Measurements from ENCODE around the gene ERBB2.
"Not testable (repeated sequence)": the region's sequence is repeated elsewhere in the genome, so short reads cannot be mapped to it uniquely, and the experiment has no call there.

ERBB2 gene

DNA sequence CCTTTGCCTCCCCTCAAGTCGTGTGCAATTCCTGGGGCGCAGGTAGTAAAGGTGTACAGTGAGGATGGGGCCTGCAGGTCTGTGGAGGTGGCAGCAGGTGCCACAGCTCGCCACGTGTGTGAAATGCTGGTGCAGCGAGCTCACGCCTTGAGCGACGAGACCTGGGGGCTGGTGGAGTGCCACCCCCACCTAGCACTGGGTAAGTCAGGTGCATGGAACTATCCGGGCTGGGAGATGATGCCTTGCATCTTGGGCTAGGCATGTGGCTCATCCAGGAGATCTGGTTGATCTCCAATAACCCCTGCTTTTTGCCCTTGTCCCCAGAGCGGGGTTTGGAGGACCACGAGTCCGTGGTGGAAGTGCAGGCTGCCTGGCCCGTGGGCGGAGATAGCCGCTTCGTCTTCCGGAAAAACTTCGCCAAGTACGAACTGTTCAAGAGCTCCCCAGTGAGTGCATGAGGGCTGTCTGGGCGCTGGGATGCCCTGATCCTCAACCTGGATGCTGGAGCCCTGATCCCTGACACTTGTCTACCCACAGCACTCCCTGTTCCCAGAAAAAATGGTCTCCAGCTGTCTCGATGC lies 43.1 kb downstream of the ERBB2 start:
- in situ Hi-C loops (cut with MboI; ENCODE audit: low sequenced_read_pairs), result no loop called here

DNA sequence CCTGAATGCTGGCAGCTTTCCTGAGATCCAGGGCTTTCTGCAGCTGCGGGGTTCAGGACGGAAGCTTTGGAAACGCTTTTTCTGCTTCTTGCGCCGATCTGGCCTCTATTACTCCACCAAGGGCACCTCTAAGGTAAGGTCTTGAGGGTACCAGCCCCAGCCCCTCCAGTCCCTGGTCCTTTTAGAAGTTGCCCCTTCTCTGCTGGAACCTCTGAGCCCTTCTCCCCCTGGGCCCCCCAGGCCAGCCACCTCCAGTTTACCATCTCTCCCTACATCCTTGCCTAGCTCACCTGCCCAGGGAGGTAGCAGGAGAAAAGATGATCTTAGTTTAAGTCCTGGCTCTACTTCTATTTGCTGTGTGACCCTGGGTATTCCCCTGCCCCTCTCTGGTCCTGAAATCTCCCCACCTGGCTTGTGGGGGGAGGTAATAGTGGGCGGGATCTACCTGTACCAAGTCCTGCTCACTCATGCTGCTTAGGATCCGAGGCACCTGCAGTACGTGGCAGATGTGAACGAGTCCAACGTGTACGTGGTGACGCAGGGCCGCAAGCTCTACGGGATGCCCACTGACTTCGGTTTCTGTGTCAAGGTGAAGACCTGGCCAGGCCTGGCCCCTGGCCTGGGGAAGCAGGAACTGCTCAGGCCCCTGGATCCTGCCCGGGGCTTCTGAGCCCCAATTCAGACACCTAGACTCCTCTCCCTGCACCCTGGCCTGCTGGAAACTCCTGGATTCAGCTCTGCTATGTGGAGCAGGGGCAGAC lies 44.4 kb downstream of the ERBB2 start:
- in situ Hi-C loops (cut with MboI; ENCODE audit: low sequenced_read_pairs), result no loop called here

DNA sequence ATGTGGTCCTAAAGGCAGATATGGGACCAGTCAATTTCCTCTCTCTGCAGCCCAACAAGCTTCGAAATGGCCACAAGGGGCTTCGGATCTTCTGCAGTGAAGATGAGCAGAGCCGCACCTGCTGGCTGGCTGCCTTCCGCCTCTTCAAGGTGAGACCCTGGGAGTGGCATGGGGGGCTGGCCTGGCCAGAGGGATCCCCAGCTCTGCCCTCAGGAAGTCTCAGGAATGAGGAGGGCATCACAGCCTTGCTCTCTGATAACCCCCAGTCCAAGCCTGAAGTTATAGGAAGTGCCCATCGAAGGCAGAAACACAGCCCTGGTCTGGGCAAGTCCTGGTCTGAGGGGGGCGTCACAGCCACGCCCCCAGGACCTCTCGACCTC lies 45.0 kb downstream of the ERBB2 start:
- in situ Hi-C loops (cut with MboI; ENCODE audit: low sequenced_read_pairs), result no loop called here

DNA sequence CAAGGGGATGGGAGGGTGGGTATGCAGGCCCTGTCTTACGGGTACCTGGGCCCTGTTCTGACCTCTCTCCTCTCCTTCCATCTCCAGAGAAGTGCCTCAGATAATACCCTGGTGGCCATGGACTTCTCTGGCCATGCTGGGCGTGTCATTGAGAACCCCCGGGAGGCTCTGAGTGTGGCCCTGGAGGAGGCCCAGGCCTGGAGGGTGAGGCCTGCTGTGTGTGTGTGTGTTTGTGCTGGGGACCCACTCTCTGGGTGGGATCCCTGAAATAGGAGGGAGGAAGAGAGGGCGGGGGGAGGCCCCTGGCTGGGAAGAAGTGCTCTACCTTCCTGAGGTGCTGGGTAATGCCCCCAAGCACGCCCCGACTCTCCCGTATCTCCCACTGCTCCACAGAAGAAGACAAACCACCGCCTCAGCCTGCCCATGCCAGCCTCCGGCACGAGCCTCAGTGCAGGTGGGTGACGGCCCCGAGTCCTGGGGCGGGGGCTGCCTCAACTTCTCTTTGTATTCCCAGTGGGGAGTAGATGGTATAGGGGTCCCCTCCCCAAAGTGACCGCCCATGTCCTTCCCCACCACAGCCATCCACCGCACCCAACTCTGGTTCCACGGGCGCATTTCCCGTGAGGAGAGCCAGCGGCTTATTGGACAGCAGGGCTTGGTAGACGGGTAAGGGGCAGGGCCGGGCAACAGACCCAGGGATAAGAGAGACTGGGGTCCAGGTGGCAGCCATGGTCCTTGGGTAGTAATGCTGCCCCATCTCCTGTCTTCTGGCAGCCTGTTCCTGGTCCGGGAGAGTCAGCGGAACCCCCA lies 45.7 kb downstream of the ERBB2 start:
- in situ Hi-C loops (cut with MboI; ENCODE audit: low sequenced_read_pairs), result no loop called here

DNA sequence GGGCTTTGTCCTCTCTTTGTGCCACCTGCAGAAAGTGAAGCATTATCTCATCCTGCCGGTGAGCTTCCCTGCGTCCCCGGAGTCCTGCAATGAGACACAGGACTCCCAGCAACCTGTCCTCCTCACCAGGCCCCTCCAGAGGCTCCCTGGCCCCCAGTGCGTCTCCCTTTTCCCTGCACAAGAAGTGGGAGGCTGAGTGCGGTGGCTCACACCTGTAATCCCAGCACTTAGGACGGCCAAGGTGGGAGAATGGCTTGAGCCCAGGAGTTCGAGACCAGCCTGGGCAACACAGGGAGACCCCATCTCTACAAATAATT lies 46.2 kb downstream of the ERBB2 start:
- in situ Hi-C loops (cut with MboI; ENCODE audit: low sequenced_read_pairs), result no loop called here

DNA sequence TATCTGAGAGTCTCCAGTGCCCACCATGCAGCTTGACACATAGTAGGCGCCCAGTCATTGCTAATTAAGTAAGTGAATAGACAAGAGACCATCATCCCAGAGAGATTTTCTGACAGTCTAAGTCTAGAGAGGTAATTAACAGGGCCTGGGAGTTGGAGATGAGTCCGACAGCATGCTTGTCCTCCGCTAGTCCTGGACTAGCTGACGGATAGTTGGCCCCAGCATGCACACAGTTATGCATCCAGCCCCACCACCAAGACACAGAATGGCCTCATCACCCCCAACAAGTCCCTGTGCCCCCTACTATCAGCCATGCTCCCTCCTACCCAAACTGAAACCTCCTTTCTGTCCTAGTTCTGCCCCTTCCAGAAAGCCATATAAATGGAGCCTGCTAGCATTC lies 47.9 kb downstream of the ERBB2 start:
- in situ Hi-C loops (cut with MboI; ENCODE audit: low sequenced_read_pairs), result no loop called here

DNA sequence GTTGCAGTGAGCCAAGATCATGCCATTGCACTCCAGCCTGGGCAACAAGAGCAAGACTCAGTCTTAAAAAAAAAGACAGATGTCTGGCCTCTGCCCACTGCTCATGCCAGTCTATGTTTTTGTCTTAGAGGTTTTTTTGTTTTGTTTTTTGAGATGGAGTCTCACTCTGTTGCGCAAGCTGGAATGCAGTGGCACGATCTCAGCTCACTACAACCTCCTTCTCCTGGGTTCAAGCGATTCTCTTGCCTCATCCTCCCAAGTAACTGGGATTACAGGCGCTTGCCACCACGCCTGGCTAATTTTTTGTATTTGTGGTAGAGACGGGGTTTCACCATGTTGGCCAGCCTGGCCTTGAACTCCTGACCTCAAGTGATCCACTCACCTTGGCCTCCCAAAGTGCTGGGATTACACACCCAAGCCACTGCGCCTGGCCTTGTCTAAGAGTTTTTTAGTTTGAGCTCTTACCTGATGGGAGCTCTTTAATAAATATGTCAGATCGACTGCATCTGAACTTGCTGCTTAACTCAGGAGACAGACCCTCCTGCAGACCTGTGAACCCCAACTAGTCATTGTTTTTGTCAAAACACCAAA lies 48.7 kb downstream of the ERBB2 start:
- in situ Hi-C loops (cut with MboI; ENCODE audit: low sequenced_read_pairs), result not testable (repeated sequence)

DNA sequence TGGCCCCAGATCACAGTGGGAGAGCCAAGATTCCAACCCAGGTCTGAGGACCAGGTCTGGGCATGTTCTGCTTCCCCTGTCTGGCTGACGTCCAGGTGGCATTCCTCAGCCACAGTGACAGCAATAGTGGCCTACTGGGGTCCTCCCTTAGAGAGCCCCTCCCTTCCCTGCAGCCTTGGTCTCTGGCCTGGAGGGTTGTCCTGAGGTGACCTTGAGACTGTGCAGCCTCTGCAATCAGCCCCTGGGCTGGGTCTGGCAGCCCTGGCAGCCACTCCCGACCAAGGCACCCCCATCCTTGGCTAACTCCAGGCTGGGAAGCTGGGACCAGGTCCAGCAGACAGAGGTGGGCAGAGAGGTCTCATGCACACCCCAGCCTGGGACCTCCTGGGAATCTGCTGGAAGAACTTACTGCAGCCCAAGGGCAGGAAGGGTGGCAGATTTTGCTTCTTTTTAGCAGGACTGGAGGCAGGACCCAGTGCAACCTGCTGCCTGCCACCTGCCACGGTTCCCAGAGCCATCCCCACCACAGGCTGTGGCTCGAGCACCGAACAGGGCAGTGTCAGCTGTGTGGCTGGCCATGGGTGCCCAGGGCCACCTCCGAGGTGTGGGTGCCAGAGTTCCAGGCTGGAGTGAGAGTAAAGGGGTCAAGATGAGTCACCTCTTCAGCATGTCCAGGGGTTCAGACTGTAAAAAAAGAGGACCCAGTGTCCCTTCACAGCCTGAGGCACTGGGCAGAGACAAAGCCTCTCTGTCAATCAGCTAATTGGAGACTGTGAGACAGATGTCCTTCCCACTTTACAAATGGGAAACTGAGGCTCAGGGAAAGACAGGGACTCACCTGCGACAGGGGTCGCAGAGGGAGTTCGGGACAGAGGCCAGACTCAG lies 50.5 kb downstream of the ERBB2 start:
- in situ Hi-C loops (cut with MboI; ENCODE audit: low sequenced_read_pairs), result no loop called here

DNA sequence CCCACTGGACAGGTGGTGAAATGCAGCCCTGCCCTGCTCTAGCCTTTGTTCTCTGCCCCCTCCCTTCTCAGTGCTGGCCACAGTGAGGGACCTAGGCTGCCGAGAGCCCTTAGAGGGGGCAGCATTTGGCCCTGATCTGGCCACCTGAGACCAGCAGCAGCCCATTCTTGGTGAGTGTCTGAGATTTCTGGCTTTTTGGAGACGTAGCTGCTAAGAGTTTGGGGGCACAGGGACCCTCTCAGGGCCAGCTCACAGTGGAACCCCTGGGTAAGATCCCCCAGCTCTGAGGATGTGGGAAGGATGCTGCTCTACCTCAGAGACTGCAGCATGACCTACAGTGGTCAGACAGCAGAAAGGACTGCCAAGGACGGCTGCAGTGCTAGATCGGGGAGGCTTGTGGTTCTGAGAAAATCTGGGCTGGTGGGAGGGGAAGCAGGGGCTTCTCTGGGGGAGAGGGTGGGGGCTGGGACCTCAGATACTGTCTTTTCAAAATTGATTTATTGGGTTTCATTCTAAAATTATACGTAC lies 51.2 kb downstream of the ERBB2 start:
- in situ Hi-C loops (cut with MboI; ENCODE audit: low sequenced_read_pairs), result no loop called here

DNA sequence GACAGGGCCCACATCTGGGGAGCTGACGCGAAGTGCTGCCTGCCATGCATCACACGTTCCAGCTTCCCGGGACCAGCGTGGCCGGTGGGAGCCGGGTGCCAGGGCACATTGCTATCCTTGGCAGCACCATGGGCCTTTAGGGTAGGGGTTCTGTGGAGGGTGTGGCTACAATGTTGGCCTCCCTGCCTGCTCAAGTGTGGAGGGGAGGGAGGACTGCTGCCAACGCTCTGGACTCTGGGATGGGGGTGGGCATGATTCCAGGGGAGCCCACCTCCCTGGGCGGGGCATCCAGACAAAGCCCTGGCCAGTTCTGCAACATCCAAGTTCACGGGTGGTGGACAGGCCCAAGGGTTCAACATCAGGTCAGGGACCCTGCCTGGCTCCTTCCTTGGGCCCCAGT lies 51.8 kb downstream of the ERBB2 start:
- in situ Hi-C loops (cut with MboI; ENCODE audit: low sequenced_read_pairs), result no loop called here

DNA sequence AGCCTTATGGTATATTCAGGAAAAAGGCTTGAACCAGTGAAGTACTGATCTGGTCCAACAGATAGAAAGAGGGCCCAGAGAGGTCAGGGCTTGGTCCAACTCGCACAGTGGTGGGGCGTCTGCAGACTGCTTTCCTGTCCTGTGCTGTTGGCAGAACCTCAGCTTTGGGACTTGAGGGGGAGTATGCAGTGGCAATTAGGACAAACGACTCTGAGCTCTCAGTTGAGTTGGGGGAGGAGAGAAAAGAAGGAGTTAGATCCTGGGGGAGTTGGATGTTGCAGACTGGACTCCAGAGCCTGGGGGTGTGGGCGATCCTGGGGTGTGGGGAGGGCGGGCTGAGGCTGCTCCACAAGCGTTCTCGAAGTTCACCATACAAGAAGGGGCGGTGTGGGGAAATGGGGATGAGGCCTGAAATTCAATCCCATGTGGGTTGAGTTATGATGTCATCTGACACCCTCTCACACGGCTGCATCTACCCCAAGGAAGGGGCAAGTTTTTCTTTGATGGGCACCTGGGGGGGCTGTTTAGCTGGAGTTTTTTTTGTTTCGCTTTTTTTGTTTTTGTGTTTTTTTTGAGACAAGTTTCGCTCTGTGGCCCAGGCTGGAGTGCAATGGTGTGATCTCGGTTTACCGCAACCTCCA lies 52.5 kb downstream of the ERBB2 start:
- in situ Hi-C loops (cut with MboI; ENCODE audit: low sequenced_read_pairs), result no loop called here

DNA sequence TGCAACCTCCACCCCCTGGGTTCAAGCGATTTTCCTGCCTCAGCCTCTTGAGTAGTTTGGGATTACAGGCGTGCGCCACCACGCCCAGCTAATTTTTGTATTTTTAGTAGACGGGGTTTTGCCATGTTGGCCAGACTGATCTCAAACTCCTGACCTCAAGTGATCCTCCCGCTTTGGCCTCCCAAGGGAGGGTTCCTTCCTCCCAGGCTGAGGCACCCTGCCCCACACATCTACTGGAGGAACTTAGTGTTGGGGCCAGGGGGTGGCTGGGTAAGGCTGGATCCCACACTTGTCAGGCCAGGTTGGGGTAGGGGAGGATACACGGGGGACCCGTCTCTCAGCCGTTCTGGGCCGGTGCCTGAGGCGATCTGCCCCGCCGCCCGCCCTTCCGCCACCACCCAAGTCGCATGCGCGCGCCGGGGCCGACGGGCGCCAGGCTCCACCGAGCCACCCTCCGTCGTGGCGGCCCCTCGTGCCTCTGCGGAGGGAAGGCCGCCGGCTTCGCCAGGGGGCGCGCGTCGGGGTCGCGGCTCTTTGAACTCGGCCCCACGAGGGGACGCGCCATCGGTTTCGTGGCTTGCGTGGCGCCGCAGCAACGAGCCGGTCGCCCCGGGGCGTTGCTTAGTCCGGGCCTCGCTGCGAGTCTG lies 53.8 kb downstream of the ERBB2 start:
- in situ Hi-C loops (cut with MboI; ENCODE audit: low sequenced_read_pairs), result no loop called here

DNA sequence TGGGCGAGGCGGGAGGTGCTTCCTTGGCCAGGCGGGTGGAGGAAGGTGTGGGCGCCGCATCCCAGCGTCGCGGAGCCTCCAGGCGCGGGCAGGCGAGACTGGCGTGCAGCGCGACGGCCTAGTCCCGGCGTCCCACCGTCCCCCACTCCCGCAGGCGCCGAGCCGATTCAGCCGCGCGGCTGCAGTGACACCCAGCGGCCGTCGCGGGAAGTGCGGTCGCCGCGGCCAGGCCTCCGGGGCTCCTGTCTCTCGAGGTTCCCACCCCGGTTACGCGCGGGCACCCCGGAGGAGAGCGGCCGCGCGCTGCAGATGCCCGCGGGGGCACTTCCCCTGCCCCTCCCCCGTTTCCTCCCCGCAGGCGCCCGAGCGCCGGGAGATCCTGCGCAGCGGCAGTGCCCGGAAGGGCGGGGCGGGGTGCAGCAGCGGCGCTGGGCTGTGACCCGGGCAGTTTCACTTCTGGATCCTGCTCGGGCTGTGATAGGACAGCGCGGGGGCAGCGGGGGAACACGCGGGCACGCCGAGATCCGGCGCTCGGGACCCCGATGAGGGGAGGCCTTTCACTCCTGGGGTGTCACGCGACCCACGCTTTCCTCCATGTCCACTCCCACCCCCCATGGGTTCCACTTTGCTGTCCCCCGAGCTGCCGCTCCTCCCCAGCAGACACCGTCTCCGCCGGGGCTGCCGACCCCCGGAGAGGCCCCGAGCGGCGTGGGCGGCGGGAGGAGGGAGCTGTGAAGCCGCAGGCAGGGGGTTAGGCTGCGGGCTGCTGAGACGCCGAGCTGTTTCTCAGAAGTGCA lies 54.5 kb downstream of the ERBB2 start:
- in situ Hi-C loops (cut with MboI; ENCODE audit: low sequenced_read_pairs), result no loop called here

DNA sequence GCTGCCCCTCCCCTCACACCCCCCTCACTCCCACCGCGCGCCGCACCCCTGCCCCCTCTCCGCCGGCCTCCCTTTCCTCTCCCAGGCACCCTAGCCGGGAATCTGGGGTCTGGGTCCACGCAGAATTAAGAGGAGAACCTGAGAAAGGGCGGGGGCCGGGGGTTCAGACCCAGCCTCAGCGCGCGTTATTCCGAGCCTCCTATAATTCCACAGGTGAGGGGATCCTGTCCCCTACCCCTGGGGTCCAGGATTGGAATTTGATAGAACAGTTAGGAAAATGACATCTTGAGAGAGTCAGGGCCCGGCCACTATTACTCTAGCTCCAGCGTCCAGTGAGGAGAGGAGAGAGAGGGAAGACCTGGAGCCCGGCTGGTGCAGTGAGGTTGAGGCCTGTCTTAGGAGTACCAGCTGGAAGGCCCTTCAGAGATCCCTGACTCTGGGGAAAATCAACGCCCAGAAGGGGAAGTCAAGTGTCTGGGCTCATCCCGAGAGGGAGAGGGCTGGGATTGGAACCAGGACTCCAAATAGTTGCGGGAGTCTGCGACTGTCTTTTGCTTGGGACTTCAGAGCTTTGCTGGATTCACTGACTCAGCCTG lies 55.2 kb downstream of the ERBB2 start:
- in situ Hi-C loops (cut with MboI; ENCODE audit: low sequenced_read_pairs), result no loop called here

DNA sequence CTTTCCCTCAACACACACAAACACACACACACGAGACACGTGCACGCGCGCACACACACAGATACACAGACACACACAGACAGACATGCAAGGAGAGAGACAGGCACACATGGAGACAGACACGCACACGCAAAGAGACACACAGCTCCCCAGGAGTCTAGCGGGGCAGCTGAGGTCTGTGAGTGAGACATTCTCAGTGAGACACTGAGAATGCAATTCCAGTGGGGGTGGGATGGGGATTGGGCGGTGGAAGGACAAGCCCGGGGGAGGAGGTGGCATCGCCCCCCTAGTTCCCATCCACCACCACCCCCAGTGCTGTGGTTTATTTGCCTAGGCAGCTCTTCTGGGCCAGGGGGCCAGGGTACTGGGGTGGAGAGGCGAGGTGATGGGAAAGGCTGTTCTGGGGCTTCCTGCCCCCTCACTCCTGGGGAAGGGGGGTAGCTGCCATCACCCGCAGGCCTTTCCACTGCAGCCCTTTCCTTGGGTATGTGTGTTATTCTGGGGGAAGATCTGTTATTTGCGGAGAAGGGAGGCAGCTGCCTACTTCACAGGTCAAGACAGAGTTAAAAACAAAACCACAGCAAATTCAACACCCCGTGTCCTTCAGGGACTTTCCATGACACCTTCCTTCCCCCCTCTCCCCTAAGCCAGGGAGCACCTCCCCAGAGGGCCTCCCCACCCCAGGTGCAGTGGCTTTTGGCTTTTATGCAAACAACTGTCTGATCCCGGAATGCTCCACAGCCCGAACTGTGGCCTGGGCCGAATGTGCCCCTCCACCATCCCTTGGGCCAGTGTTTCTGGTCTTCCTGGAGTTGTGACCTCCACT lies 55.9 kb downstream of the ERBB2 start:
- in situ Hi-C loops (cut with MboI; ENCODE audit: low sequenced_read_pairs), result no loop called here

DNA sequence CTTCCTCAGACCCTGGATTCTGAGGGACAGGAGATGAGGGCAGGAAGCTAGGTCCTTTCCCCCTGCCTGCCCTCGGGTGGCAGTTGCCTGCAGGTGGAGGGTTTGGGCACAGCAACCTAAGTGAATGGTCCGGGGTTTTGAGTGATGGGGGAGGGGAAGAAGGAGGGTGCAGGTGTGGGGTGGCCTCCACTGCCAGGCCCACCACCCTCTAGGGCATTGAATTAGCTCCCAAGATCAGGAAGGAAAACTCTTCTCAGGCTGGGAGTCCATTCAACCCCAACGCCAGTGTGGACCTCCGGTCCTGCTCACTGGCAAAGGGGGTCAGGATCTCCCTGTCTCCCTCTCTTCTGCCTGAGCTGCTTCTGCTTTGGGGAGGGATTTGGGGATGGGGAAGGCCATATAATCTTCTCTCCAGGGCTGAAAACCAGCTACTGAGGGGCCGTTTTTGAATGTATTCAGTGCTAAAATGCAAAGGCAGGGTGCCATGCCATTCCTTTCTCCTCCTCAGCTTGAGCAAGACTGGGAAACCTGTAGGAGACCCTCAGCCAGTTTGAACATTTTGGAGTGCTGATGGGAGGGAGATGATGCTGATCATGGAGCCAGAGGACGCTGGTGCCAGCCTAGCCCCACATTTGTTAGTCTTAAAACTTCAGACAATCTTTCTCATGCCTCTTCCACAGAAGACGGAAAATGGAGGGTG lies 56.7 kb downstream of the ERBB2 start:
- in situ Hi-C loops (cut with MboI; ENCODE audit: low sequenced_read_pairs), result no loop called here

DNA sequence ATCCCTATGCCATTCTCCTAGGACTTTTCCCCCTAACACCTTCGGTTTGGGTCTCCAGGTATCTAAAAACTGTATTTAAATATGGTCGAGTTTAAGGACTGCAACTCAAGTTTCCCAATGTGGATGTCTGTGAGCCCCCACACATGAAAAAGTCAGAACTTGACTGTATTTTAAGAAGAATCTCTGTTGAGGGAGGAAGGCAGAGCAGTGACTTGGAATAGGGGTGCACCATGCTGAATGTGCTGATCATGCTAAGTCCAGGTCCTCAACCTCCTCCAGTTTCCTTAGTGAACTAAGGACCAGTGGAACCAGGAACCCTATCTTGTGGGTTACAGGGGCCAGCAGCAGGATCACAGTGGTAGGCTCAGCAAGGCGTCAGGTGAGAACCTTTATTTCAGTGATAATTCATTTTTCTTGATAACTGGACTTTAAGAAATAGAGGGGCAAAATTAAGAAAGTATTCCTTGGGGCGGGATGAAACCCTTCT lies 57.4 kb downstream of the ERBB2 start:
- in situ Hi-C loops (cut with MboI; ENCODE audit: low sequenced_read_pairs), result no loop called here

All from hTERT RPE-1 (cell line).